Measurements from ENCODE around the gene LDLRAD3. TPM values are rescaled to one million over a fixed set of nuclear protein-coding genes. Genes with fewer than 3 reads are reported as not detected.

Gene LDLRAD3
- total and polyA plus RNA-seq, 4 donors = 2.3 to 19.6 (median 10.8) TPM

- intact Hi-C loops (cut with DNase I) = no loop called here
- ATAC-seq (ENCODE audit: low FRiP score) (no peak), DNase-seq (no peak)
- Histone ChIP-seq H3K4me3 (ENCODE audit: low read length in 2 of 2) (no peak overlapping the region), H3K9me3 (ENCODE audit: control insufficient read depth, low read length) (peaks cover 3% of the 10 kb centered on the region), H3K27ac (ENCODE audit: low read depth in 1 of 2, low read length in 2 of 2) (no peak overlapping the region), H3K27me3 (ENCODE audit: control insufficient read depth in 1 of 2, insufficient read depth in 2 of 2, low read length in 1 of 2) (no peaks in the 10 kb centered on the region), H3K36me3 (ENCODE audit: control insufficient read depth in 1 of 2, insufficient read depth in 2 of 2, low read length in 1 of 2) (peaks cover 0 to 1% of the 10 kb centered on the region in 2 donors), H3K4me1 (ENCODE audit: control insufficient read depth in 1 of 2, insufficient read depth in 2 of 2, low read length in 2 of 2) (no peaks in the 10 kb centered on the region)
- WGBS, 2 donors = 73 to 76% methylated on average over 5 of the region's 5 CpGs
Measured at GRCh38 chr11:36070213-36070953, 126.5 kb downstream of the LDLRAD3 start.

- intact Hi-C loops (cut with DNase I) = no loop called here
- H3K4me3 ChIP-seq (ENCODE audit: low read length in 2 of 2) = no peak overlapping the region
- no peak overlapping the region for H3K27ac ChIP-seq (ENCODE audit: low read depth in 1 of 2, low read length in 2 of 2)
- 94 to 95% methylated on average over 5 of the region's 5 CpGs for WGBS, 2 donors
- H3K9me3 ChIP-seq (ENCODE audit: control insufficient read depth, low read length) = peaks cover 3% of the 10 kb centered on the region
- ATAC-seq (ENCODE audit: low FRiP score) = no peak
- DNase-seq = no peak
- no peaks in the 10 kb centered on the region for H3K4me1 ChIP-seq (ENCODE audit: control insufficient read depth in 1 of 2, insufficient read depth in 2 of 2, low read length in 2 of 2)
- peaks cover 0 to 1% of the 10 kb centered on the region in 2 donors for H3K36me3 ChIP-seq (ENCODE audit: control insufficient read depth in 1 of 2, insufficient read depth in 2 of 2, low read length in 1 of 2)
- no peaks in the 10 kb centered on the region for H3K27me3 ChIP-seq (ENCODE audit: control insufficient read depth in 1 of 2, insufficient read depth in 2 of 2, low read length in 1 of 2)
Measured at GRCh38 chr11:36070954-36071330, 127.1 kb downstream of the LDLRAD3 start.

- WGBS, 2 donors = 86 to 89% methylated on average over 2 of the region's 2 CpGs
- DNase-seq (no peak), ATAC-seq (ENCODE audit: low FRiP score) (no peak)
- Histone ChIP-seq H3K27ac (ENCODE audit: low read depth in 1 of 2, low read length in 2 of 2) (no peak overlapping the region), H3K27me3 (ENCODE audit: control insufficient read depth in 1 of 2, insufficient read depth in 2 of 2, low read length in 1 of 2) (no peaks in the 10 kb centered on the region), H3K9me3 (ENCODE audit: control insufficient read depth, low read length) (peaks cover 1% of the 10 kb centered on the region), H3K36me3 (ENCODE audit: control insufficient read depth in 1 of 2, insufficient read depth in 2 of 2, low read length in 1 of 2) (peaks cover 0 to 1% of the 10 kb centered on the region in 2 donors), H3K4me1 (ENCODE audit: control insufficient read depth in 1 of 2, insufficient read depth in 2 of 2, low read length in 2 of 2) (no peaks in the 10 kb centered on the region), H3K4me3 (ENCODE audit: low read length in 2 of 2) (no peak overlapping the region)
- intact Hi-C loops (cut with DNase I) = no loop called here
Measured at GRCh38 chr11:36071917-36072500, 128.1 kb downstream of the LDLRAD3 start.

GRCh38 chr11:36073411-36074203, 129.7 kb downstream of the LDLRAD3 start:
- H3K36me3 ChIP-seq (ENCODE audit: control insufficient read depth in 1 of 2, insufficient read depth in 2 of 2, low read length in 1 of 2) = peaks cover 0 to 1% of the 10 kb centered on the region in 2 donors
- H3K9me3 ChIP-seq (ENCODE audit: control insufficient read depth, low read length) = peaks cover 1% of the 10 kb centered on the region
- WGBS, 2 donors = 67 to 76% methylated on average over 9 of the region's 9 CpGs
- DNase-seq (peak in 1 of 2 donors; percentile 59), ATAC-seq (ENCODE audit: low FRiP score) (peak; percentile 50)
- no peaks in the 10 kb centered on the region for H3K27me3 ChIP-seq (ENCODE audit: control insufficient read depth in 1 of 2, insufficient read depth in 2 of 2, low read length in 1 of 2)
- intact Hi-C loops (cut with DNase I) = no loop called here
- no peak overlapping the region for H3K27ac ChIP-seq (ENCODE audit: low read depth in 1 of 2, low read length in 2 of 2)
- no peak overlapping the region for H3K4me3 ChIP-seq (ENCODE audit: low read length in 2 of 2)
- H3K4me1 ChIP-seq (ENCODE audit: control insufficient read depth in 1 of 2, insufficient read depth in 2 of 2, low read length in 2 of 2) = no peaks in the 10 kb centered on the region

GRCh38 chr11:36074941-36075431, 131.1 kb downstream of the LDLRAD3 start:
- WGBS, 2 donors = 88 to 94% methylated on average over 2 of the region's 2 CpGs
- no peaks in the 10 kb centered on the region for H3K27me3 ChIP-seq (ENCODE audit: control insufficient read depth in 1 of 2, insufficient read depth in 2 of 2, low read length in 1 of 2)
- ATAC-seq (ENCODE audit: low FRiP score) = no peak
- H3K36me3 ChIP-seq (ENCODE audit: control insufficient read depth in 1 of 2, insufficient read depth in 2 of 2, low read length in 1 of 2) = peaks cover 0 to 1% of the 10 kb centered on the region in 2 donors
- DNase-seq = no peak
- H3K4me1 ChIP-seq (ENCODE audit: control insufficient read depth in 1 of 2, insufficient read depth in 2 of 2, low read length in 2 of 2) = no peaks in the 10 kb centered on the region
- no peak overlapping the region for H3K27ac ChIP-seq (ENCODE audit: low read depth in 1 of 2, low read length in 2 of 2)
- H3K4me3 ChIP-seq (ENCODE audit: low read length in 2 of 2) = no peak overlapping the region
- H3K9me3 ChIP-seq (ENCODE audit: control insufficient read depth, low read length) = peaks cover 1% of the 10 kb centered on the region
- intact Hi-C loops (cut with DNase I) = no loop called here

- intact Hi-C loops (cut with DNase I) = no loop called here
- no peak for DNase-seq
- H3K36me3 ChIP-seq (ENCODE audit: control insufficient read depth in 1 of 2, insufficient read depth in 2 of 2, low read length in 1 of 2) = peaks cover 0 to 1% of the 10 kb centered on the region in 2 donors
- 98% methylated on average over 4 of the region's 4 CpGs for WGBS, 2 donors
- H3K4me1 ChIP-seq (ENCODE audit: control insufficient read depth in 1 of 2, insufficient read depth in 2 of 2, low read length in 2 of 2) = no peaks in the 10 kb centered on the region
- no peaks in the 10 kb centered on the region for H3K27me3 ChIP-seq (ENCODE audit: control insufficient read depth in 1 of 2, insufficient read depth in 2 of 2, low read length in 1 of 2)
- peaks cover 1% of the 10 kb centered on the region for H3K9me3 ChIP-seq (ENCODE audit: control insufficient read depth, low read length)
- H3K4me3 ChIP-seq (ENCODE audit: low read length in 2 of 2) = no peak overlapping the region
- H3K27ac ChIP-seq (ENCODE audit: low read depth in 1 of 2, low read length in 2 of 2) = no peak overlapping the region
- ATAC-seq (ENCODE audit: low FRiP score) = no peak
Measured at GRCh38 chr11:36077368-36077767, 133.5 kb downstream of the LDLRAD3 start.

GRCh38 chr11:36077886-36078685, 134.2 kb downstream of the LDLRAD3 start:
- ATAC-seq (ENCODE audit: low FRiP score) (peak; percentile 14), DNase-seq (no peak)
- intact Hi-C loops (cut with DNase I) = no loop called here
- no peak overlapping the region for H3K27ac ChIP-seq (ENCODE audit: low read depth in 1 of 2, low read length in 2 of 2)
- peaks cover 0 to 1% of the 10 kb centered on the region in 2 donors for H3K36me3 ChIP-seq (ENCODE audit: control insufficient read depth in 1 of 2, insufficient read depth in 2 of 2, low read length in 1 of 2)
- H3K4me3 ChIP-seq (ENCODE audit: low read length in 2 of 2) = no peak overlapping the region
- WGBS, 2 donors = 96 to 99% methylated on average over 10 of the region's 10 CpGs
- no peaks in the 10 kb centered on the region for H3K4me1 ChIP-seq (ENCODE audit: control insufficient read depth in 1 of 2, insufficient read depth in 2 of 2, low read length in 2 of 2)
- peaks cover 1% of the 10 kb centered on the region for H3K9me3 ChIP-seq (ENCODE audit: control insufficient read depth, low read length)
- no peaks in the 10 kb centered on the region for H3K27me3 ChIP-seq (ENCODE audit: control insufficient read depth in 1 of 2, insufficient read depth in 2 of 2, low read length in 1 of 2)

- no peak overlapping the region for H3K27ac ChIP-seq (ENCODE audit: low read depth in 1 of 2, low read length in 2 of 2)
- ATAC-seq (ENCODE audit: low FRiP score) (peak; percentile 30), DNase-seq (no peak)
- peaks cover 0 to 1% of the 10 kb centered on the region in 2 donors for H3K36me3 ChIP-seq (ENCODE audit: control insufficient read depth in 1 of 2, insufficient read depth in 2 of 2, low read length in 1 of 2)
- 94 to 97% methylated on average over 11 of the region's 11 CpGs for WGBS, 2 donors
- H3K9me3 ChIP-seq (ENCODE audit: control insufficient read depth, low read length) = peaks cover 1% of the 10 kb centered on the region
- H3K27me3 ChIP-seq (ENCODE audit: control insufficient read depth in 1 of 2, insufficient read depth in 2 of 2, low read length in 1 of 2) = no peaks in the 10 kb centered on the region
- no peaks in the 10 kb centered on the region for H3K4me1 ChIP-seq (ENCODE audit: control insufficient read depth in 1 of 2, insufficient read depth in 2 of 2, low read length in 2 of 2)
- intact Hi-C loops (cut with DNase I) = no loop called here
- H3K4me3 ChIP-seq (ENCODE audit: low read length in 2 of 2) = no peak overlapping the region
Measured at GRCh38 chr11:36078686-36079055, 134.8 kb downstream of the LDLRAD3 start.
